K562 (cell line): ENCODE data around the gene SPRED2. TPM values are rescaled to one million over a fixed set of nuclear protein-coding genes. Genes with fewer than 3 reads are reported as not detected.
A peak's percentile ranks its signal among the peaks of the same experiment; 100 is the strongest.

Source experiments
- ARNT ChIP-seq, 2 experiments: fragments of 450-650 bp; IDR thresholded peaks; 2 replicates each; pipeline ENCODE4 v1.6.1; 2016; ENCODE audit warnings: mild to moderate bottlenecking in 1 of 2
- BACH1 ChIP-seq: fragments of 200-800 bp; sonication (Bioruptor generic); IDR thresholded peaks from 2 replicates; pipeline ENCODE4 v1.6.1; 2016; ENCODE audit warnings: missing genetic modification characterization, missing compliant biosample characterization
- CAMTA2 ChIP-seq: fragments of 250-450 bp; sonication (Bioruptor Pico); conservative IDR thresholded peaks from 2 replicates; pipeline ENCODE4 v1.5.1; 2022
- COPS2 ChIP-seq: fragments of 450-650 bp; conservative IDR thresholded peaks from 2 replicates; pipeline ENCODE4 v1.6.1; 2016; ENCODE audit warnings: mild to moderate bottlenecking, moderate library complexity
- CREBBP ChIP-seq: IDR thresholded peaks from one replicate; pipeline ENCODE4 v1.6.1; 2012; ENCODE audit warnings: low read depth, mild to moderate bottlenecking, control low read depth, inconsistent platforms, low read length
- CTCFL ChIP-seq: IDR thresholded peaks from 2 replicates; pipeline ENCODE4 v1.6.1; 2011; ENCODE audit warnings: borderline replicate concordance, low read depth, mild to moderate bottlenecking, moderate library complexity, low read length; ENCODE audit not compliant: insufficient read depth, poor library complexity, severe bottlenecking
- EP300 ChIP-seq: IDR thresholded peaks from 2 replicates; pipeline ENCODE4 v1.6.1; 2012; ENCODE audit warnings: low read length, improper control_type of control experiment
- JUNB ChIP-seq: fragments of 450-650 bp; formaldehyde crosslinking; conservative IDR thresholded peaks from 2 replicates; pipeline ENCODE4 v1.4.0; 2020; ENCODE audit warnings: mild to moderate bottlenecking
- KAT7 ChIP-seq: sonication (generic); formaldehyde crosslinking; IDR thresholded peaks from 2 replicates; pipeline ENCODE4 v1.8.0; 2022; ENCODE audit warnings: missing genetic modification reagents, mild to moderate bottlenecking, borderline replicate concordance
- L3MBTL2 ChIP-seq: fragments of 450-650 bp; IDR thresholded peaks from 2 replicates; pipeline ENCODE4 v1.6.1; 2016; ENCODE audit warnings: mild to moderate bottlenecking, moderate library complexity
- NBN ChIP-seq: fragments of 450-650 bp; IDR thresholded peaks from 2 replicates; pipeline ENCODE4 v1.6.1; 2016; ENCODE audit warnings: low read depth, mild to moderate bottlenecking
- NELFE ChIP-seq: IDR thresholded peaks from 2 replicates; pipeline ENCODE4 v1.6.1; 2011; ENCODE audit warnings: mild to moderate bottlenecking; ENCODE audit not compliant: insufficient read depth, insufficient read length
- POLR2H ChIP-seq: IDR thresholded peaks from 2 replicates; pipeline ENCODE4 v1.6.1; 2016; ENCODE audit warnings: missing genetic modification characterization, low read depth, mild to moderate bottlenecking, control low read depth, missing compliant biosample characterization, moderate library complexity
- SMARCA4 ChIP-seq: fragments of 450-650 bp; IDR thresholded peaks from 2 replicates; pipeline ENCODE4 v1.6.1; 2016
- TCFL5 ChIP-seq: fragments of 250-450 bp; sonication (Bioruptor Pico); conservative IDR thresholded peaks from 2 replicates; pipeline ENCODE4 v1.6.1; 2021; ENCODE audit warnings: mild to moderate bottlenecking, moderate library complexity, matching md5 sums
- TEAD1 ChIP-seq, 2 experiments: fragments of 450-650 bp in 1 of 2; sonication (generic) in 1 of 2; formaldehyde crosslinking; IDR thresholded peaks; 2 replicates each; pipeline versions ENCODE4 v1.4.0 to v1.8.0; 2020 to 2022; ENCODE audit warnings: mild to moderate bottlenecking in 2 of 2, missing genetic modification reagents in 1 of 2
- ZNF316 ChIP-seq: fragments of 450-650 bp; IDR thresholded peaks from 2 replicates; pipeline ENCODE4 v1.6.1; 2016
- polyA plus RNA-seq, 8 experiments: library from polyadenylated mRNA; depleted of rRNA in 4 of 8; stranded (reverse) in 5 of 8; unstranded in 3 of 8; fragments of >200 nt; fragmentation: Nextera tagmentation in 2 of 8; fragmentation: Illumina TruSeq in 1 of 8; extraction: Ambion mirVana in 2 of 8; extraction: Trizol in 1 of 8; gene quantifications; 2 replicates each; pipeline versions ENCODE4 v1.2.1 to v1.2.3, GENCODE V29; 2011 to 2014; ENCODE audit warnings: inconsistent platforms in 1 of 8, missing spikeins in 1 of 8
- total RNA-seq, 7 experiments: library from RNA; depleted of rRNA in 6 of 7; stranded (reverse); fragments of >200 nt in 6 of 7; fragmentation: Illumina TruSeq in 2 of 7; extraction: Trizol in 2 of 7; gene quantifications; 2 replicates each; pipeline versions ENCODE4 v1.2.1 to v1.2.3, GENCODE V29; 2011 to 2021; ENCODE audit warnings: low replicate concordance in 1 of 7
- TF ChIP-seq, protein P1 (sequence below): fragments of 450-650 bp; formaldehyde crosslinking; IDR thresholded peaks from 2 replicates; pipeline ENCODE4 v1.4.0; 2020; ENCODE audit warnings: mild to moderate bottlenecking, moderate library complexity
- TF ChIP-seq, protein P2 (sequence below): fragments of 250-450 bp; sonication (Bioruptor Pico); IDR thresholded peaks from 2 replicates; pipeline ENCODE4 v1.4.0; 2020; ENCODE audit warnings: mild to moderate bottlenecking, moderate library complexity
- TF ChIP-seq, protein P3 (sequence below), 2 experiments: fragments of 450-650 bp in 1 of 2; sonication (generic) in 1 of 2; formaldehyde crosslinking in 1 of 2; IDR thresholded peaks in 1 of 2; conservative IDR thresholded peaks in 1 of 2; 2 replicates each; pipeline versions ENCODE4 v1.6.1 to v1.8.1; 2016 to 2023; ENCODE audit warnings: mild to moderate bottlenecking in 2 of 2, moderate library complexity in 2 of 2, inconsistent platforms in 1 of 2, missing genetic modification reagents in 1 of 2
- TF ChIP-seq, protein P4 (sequence below): fragments of 250-450 bp; sonication (Bioruptor Pico); IDR thresholded peaks from 2 replicates; pipeline ENCODE4 v1.6.1; 2021; ENCODE audit warnings: mild to moderate bottlenecking

SPRED2 gene
- total and polyA plus RNA-seq, 9 of the 15 experiments (the other 6 are each of a cell fraction or from before 2014, with no cell fraction given) = 4.6 to 50.8 (median 14.1) TPM

DNA sequence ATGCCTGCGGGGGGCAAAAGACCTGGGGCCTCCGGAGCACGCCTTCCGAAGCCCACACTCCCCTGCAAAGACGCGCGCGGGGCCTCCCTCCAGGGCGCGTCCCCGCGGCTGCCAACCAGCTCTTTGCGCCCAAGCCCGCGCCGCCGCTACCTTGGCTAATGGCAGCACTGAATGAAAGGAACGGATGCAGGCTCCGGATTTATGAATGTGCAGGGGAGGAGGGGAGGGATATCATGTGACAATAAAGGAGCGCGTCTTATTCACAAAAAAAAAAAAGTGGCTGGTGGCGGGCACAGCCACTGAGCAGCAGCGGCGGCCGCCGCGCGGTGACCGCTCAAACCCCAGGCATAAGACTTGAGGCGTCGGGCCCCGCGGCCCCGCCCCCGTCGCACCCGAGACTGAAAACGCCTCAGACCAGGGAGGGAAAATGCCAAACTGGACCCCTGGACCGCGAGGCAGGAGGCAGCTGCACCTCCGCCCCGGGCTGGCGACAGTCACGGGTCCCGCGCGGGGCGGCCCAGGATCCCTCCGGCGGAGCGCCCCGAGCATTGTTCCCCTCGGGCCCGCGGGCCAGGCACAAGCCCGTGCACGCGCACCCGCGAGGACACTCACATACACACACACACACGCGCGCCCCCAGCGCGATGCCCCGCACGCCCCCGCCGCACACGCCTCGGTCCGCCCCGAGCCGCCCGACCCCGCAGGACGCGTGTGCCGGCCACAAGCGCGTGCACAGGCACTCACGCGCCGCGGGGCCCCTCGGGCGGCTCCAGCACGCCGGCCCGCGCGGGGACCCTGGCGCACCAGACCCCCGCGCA lies 1.6 kb downstream of the SPRED2 start (continued):
- TF ChIP-seq CTCFL = no peak
- TF ChIP-seq, protein P1, sequence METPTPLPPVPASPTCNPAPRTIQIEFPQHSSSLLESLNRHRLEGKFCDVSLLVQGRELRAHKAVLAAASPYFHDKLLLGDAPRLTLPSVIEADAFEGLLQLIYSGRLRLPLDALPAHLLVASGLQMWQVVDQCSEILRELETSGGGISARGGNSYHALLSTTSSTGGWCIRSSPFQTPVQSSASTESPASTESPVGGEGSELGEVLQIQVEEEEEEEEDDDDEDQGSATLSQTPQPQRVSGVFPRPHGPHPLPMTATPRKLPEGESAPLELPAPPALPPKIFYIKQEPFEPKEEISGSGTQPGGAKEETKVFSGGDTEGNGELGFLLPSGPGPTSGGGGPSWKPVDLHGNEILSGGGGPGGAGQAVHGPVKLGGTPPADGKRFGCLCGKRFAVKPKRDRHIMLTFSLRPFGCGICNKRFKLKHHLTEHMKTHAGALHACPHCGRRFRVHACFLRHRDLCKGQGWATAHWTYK = no peak
- peak in 1 of 2 experiments; percentile 65; a peak in 1 of 4 replicates for TF ChIP-seq TEAD1 (CRISPR knock-in tag; IDR thresholded peaks at IDR 0.05)
- TF ChIP-seq COPS2 = no peak
- no peak for TF ChIP-seq TCFL5 (CRISPR knock-in tag)
- TF ChIP-seq KAT7 (CRISPR knock-in tag) = no peak
- no peak; the same call in none of the 2 replicates for TF ChIP-seq L3MBTL2
- TF ChIP-seq ARNT (IDR thresholded peaks at IDR 0.05) = no peak
- no peak for TF ChIP-seq CREBBP
- TF ChIP-seq NBN = no peak
- TF ChIP-seq, protein P2, sequence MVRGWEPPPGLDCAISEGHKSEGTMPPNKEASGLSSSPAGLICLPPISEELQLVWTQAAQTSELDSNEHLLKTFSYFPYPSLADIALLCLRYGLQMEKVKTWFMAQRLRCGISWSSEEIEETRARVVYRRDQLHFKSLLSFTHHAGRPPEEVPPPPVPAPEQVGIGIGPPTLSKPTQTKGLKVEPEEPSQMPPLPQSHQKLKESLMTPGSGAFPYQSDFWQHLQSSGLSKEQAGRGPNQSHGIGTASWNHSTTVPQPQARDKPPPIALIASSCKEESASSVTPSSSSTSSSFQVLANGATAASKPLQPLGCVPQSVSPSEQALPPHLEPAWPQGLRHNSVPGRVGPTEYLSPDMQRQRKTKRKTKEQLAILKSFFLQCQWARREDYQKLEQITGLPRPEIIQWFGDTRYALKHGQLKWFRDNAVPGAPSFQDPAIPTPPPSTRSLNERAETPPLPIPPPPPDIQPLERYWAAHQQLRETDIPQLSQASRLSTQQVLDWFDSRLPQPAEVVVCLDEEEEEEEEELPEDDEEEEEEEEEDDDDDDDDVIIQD (CRISPR knock-in tag) = no peak
- TF ChIP-seq ZNF316 = no peak
- TF ChIP-seq, protein P3, sequence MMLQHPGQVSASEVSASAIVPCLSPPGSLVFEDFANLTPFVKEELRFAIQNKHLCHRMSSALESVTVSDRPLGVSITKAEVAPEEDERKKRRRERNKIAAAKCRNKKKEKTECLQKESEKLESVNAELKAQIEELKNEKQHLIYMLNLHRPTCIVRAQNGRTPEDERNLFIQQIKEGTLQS (IDR thresholded peaks at IDR 0.05) = no peak; the same call in 1 of the 2 replicates
- TF ChIP-seq, protein P3 (CRISPR knock-in tag; conservative IDR thresholded peaks at IDR 0.05) = no peak
- TF ChIP-seq, protein P4, sequence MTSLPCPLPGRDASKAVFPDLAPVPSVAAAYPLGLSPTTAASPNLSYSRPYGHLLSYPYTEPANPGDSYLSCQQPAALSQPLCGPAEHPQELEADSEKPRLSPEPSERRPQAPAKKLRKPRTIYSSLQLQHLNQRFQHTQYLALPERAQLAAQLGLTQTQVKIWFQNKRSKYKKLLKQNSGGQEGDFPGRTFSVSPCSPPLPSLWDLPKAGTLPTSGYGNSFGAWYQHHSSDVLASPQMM (CRISPR knock-in tag) = no peak
- TF ChIP-seq EP300 = no peak
- no peak for TF ChIP-seq JUNB (CRISPR knock-in tag)
- TF ChIP-seq CAMTA2 (CRISPR knock-in tag) = no peak
- TF ChIP-seq SMARCA4 = no peak
- no peak for TF ChIP-seq POLR2H (tag)
- TF ChIP-seq BACH1 (tag) = no peak
- no peak for TF ChIP-seq NELFE
